Liver (tissue), 3 donors: ENCODE measurements around the gene ORAI3.
A peak's percentile ranks its signal among the peaks of the same experiment; 100 is the strongest.

ENCODE experiments used
- CTCF ChIP-seq: fragments of 150-350 bp; IDR thresholded peaks from 2 replicates; pipeline ENCODE4 v1.5.1; 2017; ENCODE audit warnings: improper control_type of control experiment, low read depth, low read length; ENCODE audit not compliant: missing input control
- EGR1 ChIP-seq, 2 donors: IDR thresholded peaks; 2 replicates each; pipeline ENCODE4 v1.6.1; 2016 to 2018; ENCODE audit warnings: antibody characterized with exemption in 2 of 2, low read depth in 2 of 2
- GABPA ChIP-seq, 2 donors: IDR thresholded peaks in 1 of 2; conservative IDR thresholded peaks in 1 of 2; 2 replicates each; pipeline ENCODE4 v1.6.1; 2016; ENCODE audit warnings: antibody characterized with exemption in 2 of 2, mild to moderate bottlenecking in 1 of 2, moderate library complexity in 1 of 2
- HNF4G ChIP-seq: IDR thresholded peaks from 2 replicates; pipeline ENCODE4 v1.6.1; 2016; ENCODE audit warnings: antibody characterized with exemption
- JUND ChIP-seq, 2 donors: IDR thresholded peaks; 2 replicates each; pipeline ENCODE4 v1.6.1; 2016; ENCODE audit warnings: antibody characterized with exemption in 2 of 2
- MAX ChIP-seq: IDR thresholded peaks from 2 replicates; pipeline ENCODE4 v1.6.1; 2016; ENCODE audit warnings: antibody characterized with exemption
- RAD21 ChIP-seq, 2 donors: IDR thresholded peaks; 2 replicates each; pipeline ENCODE4 v1.6.1; 2016; ENCODE audit warnings: antibody characterized with exemption in 2 of 2, mild to moderate bottlenecking in 2 of 2
- REST ChIP-seq: IDR thresholded peaks from 2 replicates; pipeline ENCODE4 v1.6.1; 2016; ENCODE audit warnings: antibody characterized with exemption, mild to moderate bottlenecking
- RXRA ChIP-seq, 2 donors: IDR thresholded peaks; 2 replicates each; pipeline ENCODE4 v1.6.1; 2017 to 2018; ENCODE audit warnings: antibody characterized with exemption in 2 of 2, mild to moderate bottlenecking in 1 of 2
- SP1 ChIP-seq: IDR thresholded peaks from 2 replicates; pipeline ENCODE4 v1.6.1; 2018; ENCODE audit warnings: antibody characterized with exemption, mild to moderate bottlenecking
- TAF1 ChIP-seq: conservative IDR thresholded peaks from 2 replicates; pipeline ENCODE4 v1.6.1; 2016; ENCODE audit warnings: antibody characterized with exemption, mild to moderate bottlenecking
- YY1 ChIP-seq: IDR thresholded peaks from 2 replicates; pipeline ENCODE4 v1.6.1; 2016; ENCODE audit warnings: antibody characterized with exemption, mild to moderate bottlenecking
- ZBTB33 ChIP-seq: IDR thresholded peaks from 2 replicates; pipeline ENCODE4 v1.6.1; 2016; ENCODE audit warnings: antibody characterized with exemption
- donor health status: healthy.
- donor health status: healthy.

- TF ChIP-seq CTCF = peak; percentile 39
- TF ChIP-seq YY1 = no peak
- no peak for TF ChIP-seq JUND (IDR thresholded peaks at IDR 0.05)
- no peak for TF ChIP-seq SP1
- peak in 1 of 2 donors; percentile 67 for TF ChIP-seq RAD21 (IDR thresholded peaks at IDR 0.05)
- no peak for TF ChIP-seq TAF1
- no peak for TF ChIP-seq EGR1 (IDR thresholded peaks at IDR 0.05; ENCODE audit: low read depth in 2 of 2)
- no peak for TF ChIP-seq HNF4G
- TF ChIP-seq GABPA (IDR thresholded peaks at IDR 0.05 in 1 of 2, conservative IDR thresholded peaks at IDR 0.05 in 1 of 2) = no peak
- no peak for TF ChIP-seq MAX
- TF ChIP-seq REST = no peak
- TF ChIP-seq ZBTB33 = no peak
- no peak for TF ChIP-seq RXRA (IDR thresholded peaks at IDR 0.05)
These were observed 13.9 kb upstream of the ORAI3 start for GRCh38 chr16:30934827-30935557.
